IMR-90 (cell line): Measurements from ENCODE around the gene TUBD1. TPM values are rescaled to one million over a fixed set of nuclear protein-coding genes. Genes with fewer than 3 reads are reported as not detected.
"Not testable (repeated sequence)": the region's sequence is repeated elsewhere in the genome, so short reads cannot be mapped to it uniquely, and the experiment has no call there.

Experiments used
- ATAC-seq: fragments of 200-7000 bp; cut with Tn5 transposase; 2 replicates; pipeline ENCODE4 v1.9.1; 2020; ENCODE audit warnings: low read depth, mild to moderate bottlenecking, moderate library complexity
- BruUV-seq: library from RNA; stranded (reverse); fragments of 400-500 nt; replicated peaks from 2 replicates; lab custom pipeline; 2021; lab: Mats Ljungman, UMichigan
- CTCF ChIA-PET: fragments of 300-600 bp; formaldehyde crosslinking; extraction: SDS; loops from one replicate; lab custom pipeline; 2021; ENCODE audit warnings: antibody characterized with exemption; lab: Yijun Ruan, JAX
- POLR2A ChIA-PET: fragments of 300-600 bp; sonication (Branson Sonifier 250); formaldehyde crosslinking; loops from one replicate; lab custom pipeline; 2022; ENCODE audit warnings: antibody characterized with exemption; ENCODE audit not compliant: unreplicated experiment; lab: Charles Lee
- DNase-seq: peaks from one replicate; pipeline ENCODE4 v3.0.0; 2013
- H2AFZ ChIP-seq: replicated peaks from 2 replicates; pipeline ENCODE3; 2013; ENCODE audit warnings: low read length, mild to moderate bottlenecking; ENCODE audit not compliant: poor library complexity
- H2AK5ac ChIP-seq: 2 replicates; pipeline ENCODE4 v1.6.1; 2013; ENCODE audit warnings: low read depth, low read length, inconsistent platforms
- H2AK9ac ChIP-seq: replicated peaks from 2 replicates; pipeline ENCODE3; 2013; ENCODE audit warnings: mild to moderate bottlenecking, low read depth, low read length, moderate library complexity; ENCODE audit not compliant: poor library complexity
- H2BK120ac ChIP-seq: 2 replicates; pipeline ENCODE4 v1.6.1; 2013; ENCODE audit warnings: low read depth, low read length, inconsistent platforms
- H2BK15ac ChIP-seq: 3 replicates; pipeline ENCODE4 v1.6.1; 2013; ENCODE audit warnings: low read depth, low read length, inconsistent platforms
- H2BK20ac ChIP-seq: 2 replicates; pipeline ENCODE4 v1.6.1; 2013; ENCODE audit warnings: low read depth, mild to moderate bottlenecking, inconsistent platforms, low read length, moderate library complexity
- H2BK5ac ChIP-seq: 2 replicates; pipeline ENCODE4 v1.6.1; 2013; ENCODE audit warnings: mild to moderate bottlenecking, low read depth, low read length, inconsistent platforms; ENCODE audit not compliant: poor library complexity, severe bottlenecking
- H3K14ac ChIP-seq: replicated peaks from 2 replicates; pipeline ENCODE4 v1.6.1; 2013; ENCODE audit warnings: low read depth, low read length, inconsistent platforms
- H3K18ac ChIP-seq: 2 replicates; pipeline ENCODE4 v1.6.1; 2013; ENCODE audit warnings: low read depth, low read length, control low read depth
- H3K23ac ChIP-seq: 2 replicates; pipeline ENCODE4 v1.6.1; 2013; ENCODE audit warnings: low read depth, low read length, inconsistent platforms
- H3K27ac ChIP-seq: 2 replicates; pipeline ENCODE4 v1.5.1; 2013; ENCODE audit warnings: mild to moderate bottlenecking, control low read depth, low read length; ENCODE audit not compliant: insufficient read depth
- H3K27me3 ChIP-seq: 2 replicates; pipeline ENCODE4 v1.6.1; 2013; ENCODE audit warnings: low read length; ENCODE audit not compliant: control insufficient read depth, insufficient read depth
- H3K36me3 ChIP-seq: 2 replicates; pipeline ENCODE4 v1.6.1; 2013; ENCODE audit warnings: low read length, mixed read lengths; ENCODE audit not compliant: control insufficient read depth, insufficient read depth
- H3K4ac ChIP-seq: 2 replicates; pipeline ENCODE4 v1.6.1; 2013; ENCODE audit warnings: low read depth, low read length, inconsistent platforms
- H3K4me1 ChIP-seq: 2 replicates; pipeline ENCODE4 v1.6.1; 2013; ENCODE audit warnings: low read length, mixed read lengths; ENCODE audit not compliant: control insufficient read depth, insufficient read depth
- H3K4me2 ChIP-seq: 2 replicates; pipeline ENCODE4 v1.6.1; 2013; ENCODE audit warnings: low read depth, mild to moderate bottlenecking, control low read depth, low read length, moderate library complexity
- H3K4me3 ChIP-seq: 2 replicates; pipeline ENCODE4 v1.5.1; 2013; ENCODE audit warnings: low read depth, mild to moderate bottlenecking, control low read depth, low read length, moderate library complexity; ENCODE audit not compliant: insufficient read depth
- H3K56ac ChIP-seq: 2 replicates; pipeline ENCODE4 v1.6.1; 2013; ENCODE audit warnings: low read length, inconsistent platforms; ENCODE audit not compliant: insufficient read depth; ENCODE audit errors: extremely low read depth
- H3K79me1 ChIP-seq, 2 experiments: 2 replicates each; pipeline ENCODE4 v1.6.1; 2013; ENCODE audit warnings: low read length in 2 of 2, inconsistent platforms in 1 of 2, low read depth in 1 of 2
- H3K9ac ChIP-seq: 2 replicates; pipeline ENCODE4 v1.6.1; 2013; ENCODE audit warnings: low read depth, low read length, control low read depth
- H3K9me1 ChIP-seq: 2 replicates; pipeline ENCODE4 v1.6.1; 2013; ENCODE audit warnings: low read length, inconsistent platforms; ENCODE audit not compliant: insufficient read depth
- H3K9me3 ChIP-seq: 2 replicates; pipeline ENCODE4 v1.6.1; 2013; ENCODE audit warnings: low read length; ENCODE audit not compliant: control insufficient read depth, insufficient read depth
- H4K20me1 ChIP-seq: 2 replicates; pipeline ENCODE4 v1.6.1; 2013; ENCODE audit warnings: low read length, inconsistent platforms; ENCODE audit not compliant: insufficient read depth
- H4K5ac ChIP-seq: 2 replicates; pipeline ENCODE4 v1.6.1; 2013; ENCODE audit warnings: mild to moderate bottlenecking, low read depth, low read length, control low read depth
- H4K8ac ChIP-seq, 2 experiments: 2 replicates each; pipeline ENCODE4 v1.6.1; 2013; ENCODE audit warnings: low read depth in 2 of 2, low read length in 2 of 2, control low read depth in 1 of 2, inconsistent platforms in 1 of 2
- H4K91ac ChIP-seq: 2 replicates; pipeline ENCODE4 v1.6.1; 2013; ENCODE audit warnings: low read depth, low read length, inconsistent platforms; ENCODE audit not compliant: insufficient read depth
- WGBS, 2 experiments: methylation state at CpG; one replicate each; pipeline versions ENCODE4 v1.1.5 to v1.1.7; 2013; ENCODE audit warnings: missing lambda C conversion rate in 2 of 2; ENCODE audit not compliant: insufficient read length in 1 of 2; ENCODE audit errors: extremely low coverage in 2 of 2; 5-methylcytosine and 5-hydroxymethylcytosine counted together
- dilution Hi-C: fragments of 300-500 bp; cut with HindIII; formaldehyde crosslinking; loops from one replicate; pipeline ENCODE4 v1.14.3; 2018; ENCODE audit warnings: low sequenced_read_pairs; ENCODE audit not compliant: unreplicated experiment
- in situ Hi-C: fragments of 300-500 bp; cut with MboI; formaldehyde crosslinking; loops from 3 replicates; pipeline ENCODE4 v1.14.3; 2019; ENCODE audit warnings: low sequenced_read_pairs, inconsistent platforms, mixed read lengths
- intact Hi-C: fragments of 100-400 bp; cut with micrococcal nuclease; formaldehyde crosslinking; loops from 2 replicates; pipeline ENCODE4 v1.10.0; 2022
- polyA plus RNA-seq, 3 experiments: library from polyadenylated mRNA; depleted of rRNA; stranded (reverse); fragments of >200 nt; gene quantifications; 2 replicates each; pipeline ENCODE4 v1.2.3, GENCODE V29; 2012; ENCODE audit warnings: low replicate concordance in 1 of 3
- total RNA-seq: library from RNA; depleted of rRNA; stranded (reverse); fragments of >200 nt; gene quantifications from 2 replicates; pipeline ENCODE4 v1.2.3, GENCODE V29; 2012

The TUBD1 gene
- total and polyA plus RNA-seq, 2 of the 4 experiments (the other 2 are of a cell fraction) = 2.2 to 4.7 TPM

- H3K27ac ChIP-seq, H3K23ac ChIP-seq, H3K4ac ChIP-seq, H2AK9ac ChIP-seq, H3K4me1 ChIP-seq, H3K9ac ChIP-seq, H2BK15ac ChIP-seq, H3K4me3 ChIP-seq, dilution Hi-C loops, H3K9me1 ChIP-seq, H2BK20ac ChIP-seq, H3K4me2 ChIP-seq, H2AFZ ChIP-seq, H2BK120ac ChIP-seq, H4K8ac ChIP-seq, H4K20me1 ChIP-seq, CTCF ChIA-PET, intact Hi-C loops, H3K9me3 ChIP-seq, H4K91ac ChIP-seq, ATAC-seq, H3K56ac ChIP-seq, H2AK5ac ChIP-seq, DNase-seq, H3K18ac ChIP-seq, POLR2A ChIA-PET, in situ Hi-C loops, H3K14ac ChIP-seq, H4K5ac ChIP-seq, H2BK5ac ChIP-seq, H3K27me3 ChIP-seq: not testable (repeated sequence)
- Histone ChIP-seq H3K36me3 (peaks cover 25% of the 10 kb centered on the region), H3K79me1 (peaks cover 7 to 15% of the 10 kb centered on the region in 2 experiments; a peak in 2 of 4 replicates)
- WGBS, 2 experiments = no CpG with 5 or more reads among the region's 5 CpGs
- TSS peak; percentile 7 for BruUV-seq
Observed at GRCh38 chr17:59920637-59921036, 27.9 kb upstream of the TUBD1 start.
